ENCODE results near the gene KCND3.

GRCh38 chr1:111938536-111938935 lies 50.9 kb downstream of the KCND3 start:
- TF ChIP-seq CTCF (IDR thresholded peaks at IDR 0.05), result no peak
- TF ChIP-seq POLR2AphosphoS5 (IDR thresholded peaks at IDR 0.05), result no peak

Measured in upper lobe of left lung (tissue), 4 donors.